ENCODE data around the gene TNKS1BP1. TPM values are rescaled to one million over a fixed set of nuclear protein-coding genes. Genes with fewer than 3 reads are reported as not detected.

TNKS1BP1 gene
- polyA plus RNA-seq, 1 of the 3 experiments (the other 2 are of a cell fraction), result 43.3 TPM

DNA sequence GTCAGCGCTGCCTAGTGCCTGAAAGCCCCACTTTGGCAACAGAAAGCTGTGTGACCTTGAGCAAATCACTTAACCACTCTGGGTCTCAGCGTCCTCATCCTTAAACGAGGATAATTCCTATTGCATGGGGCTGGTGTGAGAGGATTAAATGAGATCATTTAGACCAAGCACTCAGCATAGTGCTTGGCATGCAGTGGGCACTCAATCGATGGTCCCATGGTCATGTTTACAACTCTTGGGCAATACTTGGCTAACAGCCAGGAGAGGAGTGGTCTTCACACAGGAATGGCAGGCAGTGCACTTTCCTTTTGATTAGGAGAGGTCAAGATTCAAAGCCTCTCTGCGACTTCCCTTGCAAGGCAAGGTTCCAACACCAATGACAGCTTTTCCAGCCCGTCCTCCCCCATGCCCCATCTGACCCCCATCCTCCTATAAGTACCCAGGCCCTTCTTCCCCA lies 14.1 kb downstream of the TNKS1BP1 start:
- POLR2A ChIA-PET, result no interaction called here
- peaks cover 20% of the 10 kb centered on the region for H4K20me1 ChIP-seq (ENCODE audit: insufficient read depth)
- CTCF ChIA-PET, result no interaction called here

DNA sequence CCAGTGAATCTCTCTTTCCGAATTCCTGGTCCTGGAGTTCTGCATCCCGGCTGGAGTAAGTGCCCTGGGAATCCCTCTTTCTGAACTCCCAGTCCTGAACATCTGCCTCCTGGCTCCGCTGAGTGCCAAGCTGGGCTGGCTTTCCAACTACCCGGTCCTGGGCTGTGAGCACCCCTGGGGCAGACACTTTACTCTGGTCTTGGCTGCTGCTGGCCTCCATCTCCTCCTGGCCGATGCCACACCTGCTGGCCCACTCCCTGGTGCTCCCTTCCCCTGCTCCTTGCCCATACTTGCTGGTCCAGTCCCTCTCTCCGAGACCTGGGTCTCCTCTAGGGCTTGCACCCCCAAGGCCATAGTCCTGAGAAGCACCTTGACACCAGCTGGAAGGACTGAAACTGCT lies 14.7 kb downstream of the TNKS1BP1 start:
- peaks cover 8% of the 10 kb centered on the region for H3F3A ChIP-seq (replicated peaks; ENCODE audit: insufficient read depth)
- POLR2A ChIA-PET, result interaction anchor here (1.4 kb wide), 1 partner anchor 14 kb away, joined by 7 read pairs; no protein-coding TSS in a partner anchor
- H3K27ac ChIP-seq (ENCODE audit: low read depth in 2 of 2, low read length in 1 of 2), result peak overlapping the region in 1 of 2 experiments; percentile 75; a peak in 2 of 4 replicates
- H2AFZ ChIP-seq (ENCODE audit: low read depth), result no peak overlapping the region
- no peak overlapping the region for H3K9ac ChIP-seq
- peaks cover 0 to 2% of the 10 kb centered on the region in 2 experiments; a peak in 1 of 4 replicates for H3K4me1 ChIP-seq (ENCODE audit: control insufficient read depth in 1 of 2, insufficient read depth in 2 of 2, low read depth in 1 of 2, low read length in 1 of 2)
- H3K36me3 ChIP-seq (replicated peaks in 1 of 2; ENCODE audit: control insufficient read depth in 1 of 2, insufficient read depth in 2 of 2, low read length in 1 of 2), result peaks cover 21 to 65% of the 10 kb centered on the region in 2 experiments
- peak overlapping the region; percentile 62 for H3K4me2 ChIP-seq
- no peaks in the 10 kb centered on the region for H3K9me3 ChIP-seq
- H3K4me3 ChIP-seq (ENCODE audit: low read depth in 2 of 2, low read length in 1 of 2), result no peak overlapping the region
- no peaks in the 10 kb centered on the region for H3K27me3 ChIP-seq (ENCODE audit: insufficient read depth)
- peaks cover 25% of the 10 kb centered on the region for H4K20me1 ChIP-seq (ENCODE audit: insufficient read depth)
- no peaks in the 10 kb centered on the region for H3K9me2 ChIP-seq
- H3K79me2 ChIP-seq (ENCODE audit: insufficient read depth), result peaks cover 53% of the 10 kb centered on the region
- TF ChIP-seq NFIC (IDR thresholded peaks at IDR 0.05; ENCODE audit: borderline replicate concordance), result no peak
- TF ChIP-seq ELF1 (IDR thresholded peaks at IDR 0.05), result no peak
- TF ChIP-seq NRF1 (IDR thresholded peaks at IDR 0.05; ENCODE audit: low read depth, low read length), result no peak
- no peak for TF ChIP-seq GABPA (IDR thresholded peaks at IDR 0.05; ENCODE audit: low read depth)
- TF ChIP-seq, protein P1, sequence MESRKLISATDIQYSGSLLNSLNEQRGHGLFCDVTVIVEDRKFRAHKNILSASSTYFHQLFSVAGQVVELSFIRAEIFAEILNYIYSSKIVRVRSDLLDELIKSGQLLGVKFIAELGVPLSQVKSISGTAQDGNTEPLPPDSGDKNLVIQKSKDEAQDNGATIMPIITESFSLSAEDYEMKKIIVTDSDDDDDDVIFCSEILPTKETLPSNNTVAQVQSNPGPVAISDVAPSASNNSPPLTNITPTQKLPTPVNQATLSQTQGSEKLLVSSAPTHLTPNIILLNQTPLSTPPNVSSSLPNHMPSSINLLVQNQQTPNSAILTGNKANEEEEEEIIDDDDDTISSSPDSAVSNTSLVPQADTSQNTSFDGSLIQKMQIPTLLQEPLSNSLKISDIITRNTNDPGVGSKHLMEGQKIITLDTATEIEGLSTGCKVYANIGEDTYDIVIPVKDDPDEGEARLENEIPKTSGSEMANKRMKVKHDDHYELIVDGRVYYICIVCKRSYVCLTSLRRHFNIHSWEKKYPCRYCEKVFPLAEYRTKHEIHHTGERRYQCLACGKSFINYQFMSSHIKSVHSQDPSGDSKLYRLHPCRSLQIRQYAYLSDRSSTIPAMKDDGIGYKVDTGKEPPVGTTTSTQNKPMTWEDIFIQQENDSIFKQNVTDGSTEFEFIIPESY (IDR thresholded peaks at IDR 0.05; ENCODE audit: borderline replicate concordance, low read depth), result no peak
- TF ChIP-seq FOXM1 (IDR thresholded peaks at IDR 0.05; ENCODE audit: low read depth), result no peak
- no peak for TF ChIP-seq RFX5 (IDR thresholded peaks at IDR 0.05; ENCODE audit: low read length)
- no peak for TF ChIP-seq TCF12 (IDR thresholded peaks at IDR 0.05)
- TF ChIP-seq EZH2phosphoT487 (IDR thresholded peaks at IDR 0.05; ENCODE audit: borderline replicate concordance, low read depth), result no peak
- WGBS (ENCODE audit: low lambda C conversion rate), result 90% methylated on average over 6 of the region's 6 CpGs
- DNase-seq, result no peak
- CTCF ChIA-PET, result no interaction called here

More for the DNA sequence above, 14.1 kb downstream of the TNKS1BP1 start:
- Histone ChIP-seq H3F3A (replicated peaks; ENCODE audit: insufficient read depth) (peaks cover 8% of the 10 kb centered on the region), H3K4me3 (ENCODE audit: low read depth in 2 of 2, low read length in 1 of 2) (peak overlapping the region; percentile 42 to 62; a peak in 3 of 4 replicates), H3K9me3 (no peaks in the 10 kb centered on the region), H3K4me2 (peak overlapping the region; percentile 62), H3K9me2 (no peaks in the 10 kb centered on the region), H3K36me3 (replicated peaks in 1 of 2; ENCODE audit: control insufficient read depth in 1 of 2, insufficient read depth in 2 of 2, low read length in 1 of 2) (peaks cover 21 to 63% of the 10 kb centered on the region in 2 experiments), H3K9ac (peak overlapping the region; percentile 61; the same call in 1 of the 2 replicates), H3K4me1 (ENCODE audit: control insufficient read depth in 1 of 2, insufficient read depth in 2 of 2, low read depth in 1 of 2, low read length in 1 of 2) (peaks cover 2% of the 10 kb centered on the region in 2 experiments; a peak in 1 of 4 replicates), H3K27ac (ENCODE audit: low read depth in 2 of 2, low read length in 1 of 2) (peak overlapping the region; percentile 43 to 75), H2AFZ (ENCODE audit: low read depth) (no peak overlapping the region), H3K27me3 (ENCODE audit: insufficient read depth) (no peaks in the 10 kb centered on the region), H3K79me2 (ENCODE audit: insufficient read depth) (peaks cover 48% of the 10 kb centered on the region)
- TF ChIP-seq NFIC (IDR thresholded peaks at IDR 0.05; ENCODE audit: borderline replicate concordance) (peak; percentile 20; the same call in 1 of the 2 replicates), FOXM1 (IDR thresholded peaks at IDR 0.05; ENCODE audit: low read depth) (peak; percentile 29; the same call in 1 of the 2 replicates), POLR2AphosphoS5 (IDR thresholded peaks at IDR 0.05; ENCODE audit: low read depth, low read length) (no peak)
- TF ChIP-seq, protein P2, sequence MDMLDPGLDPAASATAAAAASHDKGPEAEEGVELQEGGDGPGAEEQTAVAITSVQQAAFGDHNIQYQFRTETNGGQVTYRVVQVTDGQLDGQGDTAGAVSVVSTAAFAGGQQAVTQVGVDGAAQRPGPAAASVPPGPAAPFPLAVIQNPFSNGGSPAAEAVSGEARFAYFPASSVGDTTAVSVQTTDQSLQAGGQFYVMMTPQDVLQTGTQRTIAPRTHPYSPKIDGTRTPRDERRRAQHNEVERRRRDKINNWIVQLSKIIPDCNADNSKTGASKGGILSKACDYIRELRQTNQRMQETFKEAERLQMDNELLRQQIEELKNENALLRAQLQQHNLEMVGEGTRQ (IDR thresholded peaks at IDR 0.05; ENCODE audit: borderline replicate concordance, low read depth, low read length), result no peak
- 51% methylated on average over 6 of the region's 6 CpGs for WGBS (ENCODE audit: low lambda C conversion rate)
- DNase-seq, result no peak
